Spinal cord (tissue), 10 donors: ENCODE measurements around the gene RPS16. TPM values are rescaled to one million over a fixed set of nuclear protein-coding genes. Genes with fewer than 3 reads are reported as not detected.

Experiments
- DNase-seq, 6 donors: peaks; one replicate each; pipeline versions ENCODE4 v3.0.0 to v3.0.0-alpha.2; 2013 to 2015; ENCODE audit warnings: low spot score in 6 of 6, low read depth in 4 of 6
- H3K27ac ChIP-seq: one replicate; pipeline ENCODE4 v1.5.1; 2013; ENCODE audit warnings: low read depth, low read length, control low read depth
- H3K27me3 ChIP-seq: one replicate; pipeline ENCODE4 v1.6.1; 2013; ENCODE audit warnings: low read length; ENCODE audit not compliant: control insufficient read depth, insufficient read depth
- H3K36me3 ChIP-seq: one replicate; pipeline ENCODE4 v1.6.1; 2013; ENCODE audit warnings: low read length; ENCODE audit not compliant: control insufficient read depth, insufficient read depth
- H3K4me1 ChIP-seq: one replicate; pipeline ENCODE4 v1.6.1; 2013; ENCODE audit warnings: low read length; ENCODE audit not compliant: control insufficient read depth, insufficient read depth
- H3K4me3 ChIP-seq: one replicate; pipeline ENCODE4 v1.5.1; 2013; ENCODE audit warnings: low read depth, low read length, control low read depth
- H3K9me3 ChIP-seq: one replicate; pipeline ENCODE4 v1.6.1; 2013; ENCODE audit warnings: low read length; ENCODE audit not compliant: control insufficient read depth, insufficient read depth
- WGBS: methylation state at CpG from one replicate; pipeline ENCODE4 v1.1.5; 2013; ENCODE audit warnings: missing lambda C conversion rate; ENCODE audit not compliant: insufficient coverage; 5-methylcytosine and 5-hydroxymethylcytosine counted together
- polyA plus RNA-seq, 2 donors: library from polyadenylated mRNA; unstranded; fragments of 120-200 nt; gene quantifications; one replicate each; pipeline ENCODE4 v1.2.1, GENCODE V29; 2013; ENCODE audit not compliant: insufficient read length in 2 of 2
- small RNA-seq: library from RNA; depleted of rRNA; stranded (forward); fragments of <200 nt; gene quantifications from one replicate; pipeline ENCODE3, GENCODE V24; 2014; ENCODE audit warnings: low replicate concordance
- total RNA-seq, 2 donors: library from RNA; depleted of rRNA in 1 of 2; stranded (reverse); fragments of 120-200 nt in 1 of 2; fragments of >200 nt in 1 of 2; gene quantifications; one replicate each; pipeline versions ENCODE4 v1.2.3 to v1.2.4, GENCODE V29; 2013 to 2014
- donor health status: healthy.

The RPS16 gene
- total and polyA plus RNA-seq, 4 donors, result 32.0 to 921 (median 492) TPM

DNA sequence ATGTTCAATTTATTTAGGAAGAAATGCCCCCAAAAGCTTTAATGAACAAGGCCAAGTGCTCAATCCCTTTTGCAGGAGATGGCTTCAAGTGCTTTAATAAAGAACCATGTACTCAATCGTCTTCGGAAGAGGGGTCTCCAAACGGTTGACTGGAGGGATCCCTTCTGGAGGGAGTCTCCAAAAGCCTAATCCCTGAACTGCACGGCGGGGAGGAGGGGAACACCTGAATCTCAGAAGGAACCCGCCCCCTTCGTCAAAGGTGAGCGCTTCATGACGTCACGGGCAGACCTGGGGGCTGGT lies 45.3 kb downstream of the RPS16 start:
- H3K4me3 ChIP-seq, result peak overlapping the region; percentile 93
- H3K36me3 ChIP-seq, result peaks cover 64% of the 10 kb centered on the region
- WGBS, result 0% methylated on average over 10 of the region's 10 CpGs

DNA sequence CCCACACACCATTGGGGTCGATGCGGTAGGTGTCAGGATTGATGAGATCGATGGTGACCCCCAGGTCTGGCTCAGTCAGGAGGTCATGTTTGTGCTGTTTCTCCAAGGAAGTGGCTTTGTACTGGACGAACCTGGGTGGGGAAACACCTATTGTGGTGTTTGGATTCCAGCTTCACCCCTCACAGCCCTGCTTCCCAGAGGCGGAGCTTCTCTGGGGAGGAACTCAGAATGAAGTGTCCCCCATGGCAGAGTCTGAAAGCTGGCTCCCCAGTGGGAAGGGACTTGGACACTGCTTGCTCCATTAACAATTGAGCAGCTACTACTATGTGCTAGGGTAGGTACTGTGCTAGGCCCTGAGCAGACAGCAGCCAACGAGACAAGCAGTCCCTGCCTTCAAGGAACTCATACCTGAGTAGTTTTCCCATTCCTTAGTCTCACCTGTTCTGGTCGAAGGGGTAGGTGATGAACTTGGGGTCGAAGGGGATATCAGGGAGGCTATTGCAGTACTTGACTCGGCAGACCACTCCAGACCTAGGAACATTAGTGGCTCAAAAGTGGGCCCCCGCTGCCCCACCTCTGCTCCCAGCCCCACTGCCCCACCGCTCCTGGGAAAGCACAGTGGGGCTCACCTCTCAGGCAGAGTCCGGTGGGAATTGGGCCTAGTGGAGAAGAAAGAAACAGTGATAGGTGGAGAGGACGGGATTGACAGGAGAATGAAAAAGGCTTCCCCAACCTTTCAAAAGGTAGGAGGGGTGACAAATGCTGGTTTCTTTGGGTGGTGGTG lies 45.9 kb downstream of the RPS16 start:
- WGBS, result 80% methylated on average over 8 of the region's 13 CpGs
- DNase-seq, result no peak
- peak overlapping the region; percentile 99 for H3K27ac ChIP-seq
- peaks cover 64% of the 10 kb centered on the region for H3K36me3 ChIP-seq
- peak overlapping the region; percentile 93 for H3K4me3 ChIP-seq
- H3K27me3 ChIP-seq, result no peaks in the 10 kb centered on the region
- peaks cover 19% of the 10 kb centered on the region for H3K4me1 ChIP-seq
- H3K9me3 ChIP-seq, result no peaks in the 10 kb centered on the region

More for the DNA sequence above, 45.3 kb downstream of the RPS16 start:
- DNase-seq, result no peak
- Histone ChIP-seq H3K4me1 (peaks cover 19% of the 10 kb centered on the region), H3K9me3 (no peaks in the 10 kb centered on the region), H3K27me3 (no peaks in the 10 kb centered on the region), H3K27ac (peak overlapping the region; percentile 99)

DNA sequence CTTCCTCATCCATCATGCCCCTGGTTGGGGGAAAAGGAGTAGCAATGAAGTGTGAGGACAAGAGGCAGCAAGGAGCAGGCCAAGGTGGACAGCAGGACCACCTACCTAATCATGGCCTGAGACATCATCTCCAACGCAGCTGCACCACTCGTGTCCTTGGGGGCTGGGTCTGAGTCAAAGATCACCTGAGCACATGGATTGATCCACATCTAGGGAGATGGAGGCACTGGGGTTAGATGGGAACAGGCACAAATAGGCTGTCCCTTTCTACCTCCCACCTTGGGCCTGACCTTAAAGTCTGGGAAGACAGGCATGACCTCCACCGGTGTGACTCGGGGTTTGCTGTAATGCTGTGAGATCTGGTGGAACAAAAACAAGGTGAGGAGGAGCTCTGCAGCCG lies 47.1 kb downstream of the RPS16 start:
- Histone ChIP-seq H3K36me3 (peaks cover 65% of the 10 kb centered on the region), H3K4me1 (peaks cover 19% of the 10 kb centered on the region), H3K27ac (no peak overlapping the region), H3K4me3 (no peak overlapping the region), H3K9me3 (no peaks in the 10 kb centered on the region), H3K27me3 (no peaks in the 10 kb centered on the region)
- no peak for DNase-seq
- 100% methylated on average over 1 of the region's 5 CpGs for WGBS

DNA sequence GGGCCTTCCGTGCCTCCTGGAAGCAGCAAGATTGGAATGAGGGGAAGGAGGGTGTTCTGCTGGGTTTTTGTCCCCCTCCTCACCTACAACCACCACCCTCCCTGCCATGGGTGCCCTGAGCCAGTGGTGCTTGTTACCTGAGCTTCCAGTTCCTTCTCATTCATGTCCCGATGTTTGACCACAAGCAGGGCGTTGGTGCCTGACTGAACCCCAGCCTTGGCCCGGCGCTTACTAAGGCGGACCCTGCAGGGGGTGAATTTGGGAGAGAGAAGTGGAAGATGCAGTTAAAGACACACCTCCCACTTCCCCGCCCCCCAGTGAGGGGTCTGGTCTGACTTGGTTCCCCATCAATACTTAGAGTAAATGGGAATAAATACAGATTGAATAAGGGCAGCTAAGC lies 49.2 kb downstream of the RPS16 start:
- no peak for DNase-seq
- no peaks in the 10 kb centered on the region for H3K9me3 ChIP-seq
- peaks cover 12% of the 10 kb centered on the region for H3K4me1 ChIP-seq
- no peak overlapping the region for H3K4me3 ChIP-seq
- no peak overlapping the region for H3K27ac ChIP-seq
- peaks cover 76% of the 10 kb centered on the region for H3K36me3 ChIP-seq
- no peaks in the 10 kb centered on the region for H3K27me3 ChIP-seq
- WGBS, result no CpG with 5 or more reads among the region's 7 CpGs

DNA sequence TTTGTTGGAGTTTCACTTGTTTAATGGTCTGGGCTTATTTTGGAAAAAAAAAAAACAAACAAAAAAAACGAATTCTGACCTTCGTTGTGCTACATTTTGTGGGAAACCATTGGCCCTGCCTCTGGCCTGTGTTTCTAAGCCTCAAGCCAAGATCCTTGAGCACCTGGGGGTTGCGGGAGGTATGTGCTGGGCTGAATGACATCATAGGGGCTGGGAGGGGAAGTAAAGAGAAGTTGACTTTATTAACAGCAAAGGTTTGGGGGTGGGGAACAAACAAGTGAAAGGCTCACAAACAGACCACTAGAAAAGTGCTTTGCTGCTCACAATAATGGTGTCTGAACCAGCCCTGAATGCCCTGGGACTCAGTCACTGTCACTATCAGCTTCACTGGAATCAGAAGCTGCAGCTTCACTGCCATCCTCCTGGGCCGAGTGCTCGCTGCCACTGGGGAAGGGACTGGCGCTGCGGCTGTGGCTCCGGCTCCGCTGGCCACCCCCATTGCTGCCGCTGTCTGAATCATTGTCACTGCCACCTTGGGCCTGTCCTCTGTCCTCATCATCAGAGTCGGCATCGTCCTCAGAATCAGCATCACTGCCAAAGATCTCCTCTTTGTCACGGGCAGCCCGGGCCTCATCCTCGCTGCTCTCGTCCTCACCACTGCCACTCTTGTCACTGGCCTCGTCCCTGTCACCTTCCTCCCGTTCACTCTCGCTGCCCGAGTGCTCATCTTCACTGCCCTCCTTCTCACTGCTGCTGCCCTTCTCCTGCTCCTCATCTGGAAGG lies 49.9 kb downstream of the RPS16 start:
- Histone ChIP-seq H3K36me3 (peaks cover 84% of the 10 kb centered on the region), H3K27ac (no peak overlapping the region), H3K9me3 (no peaks in the 10 kb centered on the region), H3K4me1 (peaks cover 12% of the 10 kb centered on the region), H3K4me3 (no peak overlapping the region), H3K27me3 (no peaks in the 10 kb centered on the region)
- no peak for DNase-seq
- WGBS, result 86% methylated on average over 18 of the region's 20 CpGs

DNA sequence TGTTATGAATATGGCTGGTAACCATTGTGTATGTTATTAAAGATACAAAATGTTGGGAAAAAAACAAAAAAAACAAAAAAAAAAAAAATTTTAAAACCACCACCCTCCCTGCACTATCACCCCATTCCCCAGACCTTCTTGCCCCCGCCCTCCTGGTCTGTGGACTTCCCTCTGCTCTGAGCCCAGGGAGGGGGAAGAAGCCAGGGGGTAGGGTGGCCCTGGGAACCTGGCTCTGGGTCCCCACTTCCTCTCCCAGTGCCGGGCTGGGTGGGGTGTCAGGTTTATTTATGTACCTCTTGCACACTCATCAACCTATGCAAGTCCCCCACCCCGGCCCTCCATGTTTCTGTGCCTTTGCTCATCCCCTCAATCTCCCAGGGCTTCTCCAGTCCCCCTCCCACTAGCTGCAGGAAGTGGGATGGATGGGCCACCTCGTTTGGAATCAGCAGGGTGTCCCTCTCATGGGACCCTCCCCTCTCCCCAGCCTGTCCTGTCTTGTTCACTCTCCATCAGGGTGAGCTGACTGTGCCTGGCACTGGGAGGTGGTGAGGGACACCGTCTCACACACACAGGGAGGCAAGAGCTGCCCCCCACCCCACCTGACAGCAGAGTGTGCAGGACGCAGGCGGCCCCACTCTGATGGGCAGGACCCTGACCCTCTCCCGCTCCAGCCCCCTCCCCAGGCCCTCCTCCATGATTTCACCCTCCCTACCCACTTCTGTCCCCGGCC lies 50.7 kb downstream of the RPS16 start:
- H3K4me3 ChIP-seq, result no peak overlapping the region
- H3K27ac ChIP-seq, result no peak overlapping the region
- no peak for DNase-seq
- no peaks in the 10 kb centered on the region for H3K27me3 ChIP-seq
- no CpG with 5 or more reads among the region's 9 CpGs for WGBS
- H3K4me1 ChIP-seq, result peaks cover 9% of the 10 kb centered on the region
- no peaks in the 10 kb centered on the region for H3K9me3 ChIP-seq
- peaks cover 90% of the 10 kb centered on the region for H3K36me3 ChIP-seq

Small RNA genes within 50 kb of the gene (small RNA-seq; reads per million reads assigned to genes)
- gene MIR4530, result not detected

Other genes with a start within 250 kb of the RPS16 start
- under 1 TPM; 0.10 to 0.11 TPM for gene NCCRP1, start 239.0 kb downstream of the RPS16 start, total RNA-seq
- gene NCCRP1, start 239.0 kb downstream of the RPS16 start, polyA plus RNA-seq, result under 1 TPM; 0.21 to 0.29 TPM
- gene SYCN, start 231.7 kb downstream of the RPS16 start, total RNA-seq, result not detected
- gene SYCN, start 231.7 kb downstream of the RPS16 start, polyA plus RNA-seq, result not detected
- gene IFNL3, start 190.9 kb downstream of the RPS16 start, total RNA-seq, result not detected
- not detected for gene IFNL3, start 190.9 kb downstream of the RPS16 start, polyA plus RNA-seq
- gene IFNL4, start 187.1 kb downstream of the RPS16 start, total RNA-seq, result not detected
- gene IFNL4, start 187.1 kb downstream of the RPS16 start, polyA plus RNA-seq, result under 1 TPM; 0.71 to 0.80 TPM
- not detected for gene IFNL2, start 167.6 kb downstream of the RPS16 start, total RNA-seq
- gene IFNL2, start 167.6 kb downstream of the RPS16 start, polyA plus RNA-seq, result not detected
- gene IFNL1, start 139.5 kb downstream of the RPS16 start, total RNA-seq, result not detected
- gene IFNL1, start 139.5 kb downstream of the RPS16 start, polyA plus RNA-seq, result not detected
- 1 to 10 TPM; 2.2 to 5.3 TPM for gene LRFN1, start 115.1 kb downstream of the RPS16 start, total RNA-seq
- 10 to 100 TPM; 26.0 to 26.5 TPM for gene LRFN1, start 115.1 kb downstream of the RPS16 start, polyA plus RNA-seq
- 10 to 100 TPM; 16.8 to 21.0 TPM for gene GMFG, start 99.9 kb downstream of the RPS16 start, total RNA-seq
- 10 to 100 TPM; 12.5 to 13.2 TPM for gene GMFG, start 99.9 kb downstream of the RPS16 start, polyA plus RNA-seq
- gene SAMD4B, start 93.5 kb downstream of the RPS16 start, total RNA-seq, result 10 to 100 TPM; 25.8 to 66.2 TPM
- 100 to 1,000 TPM; 129 to 145 TPM for gene SAMD4B, start 93.5 kb downstream of the RPS16 start, polyA plus RNA-seq
- gene PAF1, start 44.8 kb downstream of the RPS16 start, total RNA-seq, result 10 to 100 TPM; 21.2 to 47.9 TPM
- gene PAF1, start 44.8 kb downstream of the RPS16 start, polyA plus RNA-seq, result 10 to 100 TPM; 76.2 to 76.8 TPM
- 10 to 100 TPM; 17.8 to 40.3 TPM for gene MED29, start 44.6 kb downstream of the RPS16 start, total RNA-seq
- gene MED29, start 44.6 kb downstream of the RPS16 start, polyA plus RNA-seq, result 10 to 100 TPM; 74.1 to 77.7 TPM
- gene ZFP36, start 29.1 kb downstream of the RPS16 start, total RNA-seq, result 10 to 100 TPM in 1 of 2 donors, 1 to 10 TPM in 1; 9.8 to 23.7 TPM
- 10 to 100 TPM; 20.7 to 52.8 TPM for gene ZFP36, start 29.1 kb downstream of the RPS16 start, polyA plus RNA-seq
- gene PLEKHG2, start 23.3 kb downstream of the RPS16 start, total RNA-seq, result 10 to 100 TPM; 14.2 to 36.9 TPM
- 10 to 100 TPM; 37.5 to 58.2 TPM for gene PLEKHG2, start 23.3 kb downstream of the RPS16 start, polyA plus RNA-seq
- 10 to 100 TPM; 35.9 to 80.9 TPM for gene SUPT5H, start 9.6 kb upstream of the RPS16 start, total RNA-seq
- 100 to 1,000 TPM; 143 to 158 TPM for gene SUPT5H, start 9.6 kb upstream of the RPS16 start, polyA plus RNA-seq
- gene TIMM50, start 44.9 kb upstream of the RPS16 start, total RNA-seq, result 10 to 100 TPM; 48.4 to 59.5 TPM
- gene TIMM50, start 44.9 kb upstream of the RPS16 start, polyA plus RNA-seq, result 100 to 1,000 TPM in 1 of 2 donors, 10 to 100 TPM in 1; 95.5 to 118 TPM
- 10 to 100 TPM in 1 of 2 donors, 1 to 10 TPM in 1; 8.3 to 16.8 TPM for gene DLL3, start 63.0 kb upstream of the RPS16 start, total RNA-seq
- 10 to 100 TPM; 46.3 to 56.0 TPM for gene DLL3, start 63.0 kb upstream of the RPS16 start, polyA plus RNA-seq
- gene SELENOV, start 79.2 kb upstream of the RPS16 start, total RNA-seq, result 1 to 10 TPM in 1 of 2 donors, not detected in 1; 1.7 TPM
- under 1 TPM; 0.54 to 0.77 TPM for gene SELENOV, start 79.2 kb upstream of the RPS16 start, polyA plus RNA-seq
- 10 to 100 TPM; 10.5 to 15.6 TPM for gene EID2B, start 96.9 kb upstream of the RPS16 start, total RNA-seq
- 10 to 100 TPM; 17.6 to 20.2 TPM for gene EID2B, start 96.9 kb upstream of the RPS16 start, polyA plus RNA-seq
- 10 to 100 TPM; 15.8 to 17.1 TPM for gene EID2, start 104.2 kb upstream of the RPS16 start, total RNA-seq
- gene EID2, start 104.2 kb upstream of the RPS16 start, polyA plus RNA-seq, result 10 to 100 TPM; 38.8 to 42.0 TPM
- under 1 TPM in 1 of 2 donors, not detected in 1; 0.28 TPM for gene LGALS13, start 166.6 kb upstream of the RPS16 start, total RNA-seq
- gene LGALS13, start 166.6 kb upstream of the RPS16 start, polyA plus RNA-seq, result under 1 TPM in 1 of 2 donors, not detected in 1; 0.65 TPM
- gene LGALS16, start 220.0 kb upstream of the RPS16 start, total RNA-seq, result not detected
- under 1 TPM; 0.69 to 0.70 TPM for gene LGALS16, start 220.0 kb upstream of the RPS16 start, polyA plus RNA-seq